GM19043 (cell line): ENCODE results near the gene RAB30.
"Not testable (repeated sequence)": the region's sequence is repeated elsewhere in the genome, so short reads cannot be mapped to it uniquely, and the experiment has no call there.

Source experiments
- ATAC-seq: cut with Tn5 transposase; IDR thresholded peaks from one replicate; pipeline ENCODE4 v1.9.1; 2021; ENCODE audit warnings: low read depth; ENCODE audit not compliant: unreplicated experiment

RAB30 gene

DNA sequence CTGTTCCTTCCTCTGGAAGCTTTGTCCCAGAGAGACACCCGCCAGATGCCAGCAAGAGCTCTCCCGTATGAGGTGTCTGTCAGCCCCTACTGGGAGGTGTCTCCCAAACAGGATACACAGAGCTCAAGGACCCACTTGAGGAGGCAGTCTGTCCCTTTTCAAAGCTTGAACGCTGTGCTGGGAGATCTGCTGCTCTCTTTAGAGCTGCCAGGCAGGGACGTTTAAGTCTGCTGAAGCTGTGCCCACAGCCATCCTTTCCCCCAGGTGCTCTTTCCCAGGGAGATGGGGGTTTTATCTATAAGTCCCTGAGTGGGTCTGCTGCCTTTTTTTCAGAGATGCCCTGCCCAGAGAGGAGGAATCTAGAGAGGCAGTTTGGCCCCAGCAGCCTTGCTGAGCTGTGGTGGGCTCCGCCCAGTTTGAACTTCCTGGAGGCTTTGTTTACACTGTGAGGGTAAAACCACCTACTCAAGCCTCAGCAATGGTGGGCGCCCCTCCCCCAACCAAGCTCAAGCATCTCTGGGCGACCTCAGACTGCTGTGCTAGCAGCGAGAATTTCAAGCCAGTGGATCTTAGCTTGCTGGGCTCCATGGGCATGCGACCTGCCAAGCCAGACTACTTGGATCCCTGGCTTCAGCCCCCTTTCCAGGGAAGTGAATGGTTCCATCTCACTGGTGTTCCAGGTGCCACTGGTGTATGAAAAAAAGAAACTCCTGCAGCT is 115.8 kb downstream of the RAB30 start:
- not testable (repeated sequence) for ATAC-seq

DNA sequence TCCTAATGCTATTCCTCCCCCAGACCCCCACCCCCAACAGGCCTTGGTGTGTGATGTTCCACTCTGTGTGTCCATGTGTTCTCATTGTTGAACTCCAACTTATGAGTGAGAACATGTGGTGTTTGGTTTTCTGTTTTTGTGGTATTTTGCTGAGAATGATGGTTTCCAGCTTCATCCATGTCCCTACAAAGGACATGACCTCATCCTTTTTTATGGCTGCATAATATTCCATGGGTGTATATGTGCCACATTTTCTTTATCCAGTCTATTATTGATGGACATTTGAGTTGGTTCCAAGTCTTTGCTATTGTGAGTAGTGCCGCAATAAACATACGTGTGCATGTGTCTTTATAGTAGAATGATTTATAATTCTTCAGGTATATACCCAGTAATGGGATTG is 121.2 kb downstream of the RAB30 start:
- ATAC-seq = not testable (repeated sequence)

GRCh38 chr11:82949352-82949751 is 122.3 kb downstream of the RAB30 start:
- ATAC-seq = no peak

DNA sequence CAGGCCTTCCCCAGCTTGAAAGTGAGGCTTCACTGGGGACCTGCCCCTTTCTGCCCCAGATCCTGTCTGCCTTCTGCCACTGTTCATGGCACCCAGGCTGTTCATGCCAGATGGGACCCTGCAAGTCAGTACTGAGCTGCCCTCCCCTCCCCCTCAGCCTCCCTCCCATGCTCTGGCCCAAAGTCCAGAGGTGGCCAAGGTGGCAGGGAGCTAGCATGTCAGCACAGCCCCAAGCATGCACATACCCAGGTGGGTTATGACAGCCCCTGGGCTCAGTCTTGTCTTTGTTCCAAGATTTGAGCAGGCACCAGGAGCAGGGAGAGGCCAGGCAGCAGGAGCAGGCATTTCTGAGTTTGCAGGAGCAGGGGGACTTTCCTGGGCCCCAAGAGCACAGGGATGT is 126.0 kb downstream of the RAB30 start:
- no peak for ATAC-seq

- ATAC-seq = not testable (repeated sequence)
Measured at GRCh38 chr11:82945041-82945440, 126.7 kb downstream of the RAB30 start.

DNA sequence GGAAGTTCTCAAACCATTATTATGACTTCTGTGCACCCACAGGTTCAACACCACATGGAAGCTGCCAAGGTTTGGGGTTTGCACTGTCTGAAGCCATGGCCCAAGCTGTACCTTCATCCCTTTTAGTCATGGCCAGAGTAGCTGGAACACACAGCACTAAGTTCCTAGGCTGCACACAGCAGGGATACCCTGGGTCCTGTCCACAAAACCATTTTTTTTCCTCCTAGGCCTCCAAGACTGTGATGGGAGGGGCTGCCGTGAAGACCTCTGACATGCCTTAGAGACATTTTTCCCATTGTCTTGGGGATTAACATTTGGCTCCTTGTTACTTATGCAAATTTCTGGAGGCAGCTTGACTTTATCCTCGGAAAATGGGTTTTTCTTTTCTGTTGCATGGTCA is 127.5 kb downstream of the RAB30 start:
- ATAC-seq = no peak

- ATAC-seq = not testable (repeated sequence)
Measured at GRCh38 chr11:82943430-82943829, 128.3 kb downstream of the RAB30 start.

- ATAC-seq = no peak
Measured at GRCh38 chr11:82942376-82942775, 129.3 kb downstream of the RAB30 start.

- no peak for ATAC-seq
Measured at GRCh38 chr11:82939456-82939855, 132.2 kb downstream of the RAB30 start.

- ATAC-seq = no peak
Measured at GRCh38 chr11:82937554-82937953, 134.1 kb downstream of the RAB30 start.

- ATAC-seq = no peak
Measured at GRCh38 chr11:82936261-82936660, 135.4 kb downstream of the RAB30 start.

GRCh38 chr11:82932564-82932963 is 139.1 kb downstream of the RAB30 start:
- no peak for ATAC-seq

DNA sequence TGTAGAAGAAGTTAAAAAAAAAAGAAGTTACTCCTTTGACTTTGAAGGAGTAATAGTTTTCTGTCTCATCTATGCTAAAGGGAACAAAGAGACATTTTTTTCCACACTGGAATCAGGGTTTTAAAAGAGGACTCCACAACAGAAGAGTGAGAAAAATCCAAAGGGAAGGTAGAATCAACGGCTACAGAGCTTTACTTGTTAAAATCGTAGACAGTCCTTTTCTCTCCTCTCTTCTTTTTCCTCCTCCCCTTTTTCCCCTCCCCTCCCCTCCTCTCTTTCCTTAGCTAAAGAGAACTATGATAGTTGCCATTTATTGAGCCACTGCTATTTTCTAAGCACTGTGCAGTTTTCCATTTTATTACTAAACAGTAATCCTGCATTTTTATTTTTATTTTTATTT is 141.0 kb downstream of the RAB30 start:
- no peak for ATAC-seq

DNA sequence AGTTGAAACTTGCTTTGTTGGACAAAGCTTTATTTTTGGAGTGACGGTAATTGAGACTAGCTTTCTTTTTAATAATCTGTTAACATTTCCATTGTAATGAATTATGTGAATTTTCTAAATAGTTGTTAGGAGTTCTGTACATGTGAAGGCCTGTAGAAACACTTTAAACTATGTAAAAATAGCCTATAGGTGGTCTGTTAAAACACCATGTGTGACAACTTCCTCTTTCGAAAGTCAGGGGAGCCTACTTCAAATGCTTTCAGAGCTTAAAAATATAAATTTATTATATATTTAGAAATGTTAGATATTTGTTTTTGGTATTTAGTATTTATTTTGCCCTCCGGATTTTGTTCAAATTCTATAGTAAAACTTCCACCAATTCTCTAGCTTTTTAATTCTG is 141.5 kb downstream of the RAB30 start:
- no peak for ATAC-seq

GRCh38 chr11:82929121-82929520 is 142.6 kb downstream of the RAB30 start:
- ATAC-seq = no peak

DNA sequence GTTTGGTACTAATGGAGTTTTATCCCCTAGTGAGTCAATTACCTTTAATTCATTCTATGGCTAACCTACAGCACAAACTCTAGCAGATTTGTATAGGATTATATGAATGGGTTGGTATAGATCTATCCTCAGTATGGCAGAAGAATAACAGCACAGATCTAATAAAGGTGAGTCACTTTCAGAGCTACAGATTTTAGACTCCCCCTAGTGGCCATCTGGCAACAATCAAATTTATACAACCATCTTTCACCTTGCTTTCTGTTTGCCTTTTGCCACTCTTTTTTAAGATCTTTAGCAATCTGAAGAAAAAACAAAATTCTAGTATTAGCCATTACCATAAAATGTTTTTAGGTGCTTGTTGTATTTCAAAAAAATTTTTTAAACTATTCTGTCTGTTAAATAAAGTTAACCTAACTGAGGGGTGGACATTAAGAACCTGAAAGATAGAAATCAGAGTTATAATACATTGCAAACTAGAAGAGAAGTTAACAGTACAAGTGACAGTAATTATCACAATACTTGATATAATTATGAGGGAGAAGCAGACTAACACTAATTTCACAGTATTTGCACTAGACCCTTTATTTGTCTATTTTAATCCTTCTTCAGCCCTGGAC is 144.3 kb downstream of the RAB30 start:
- ATAC-seq = peak; percentile 54

- peak; percentile 55 for ATAC-seq
Measured at GRCh38 chr11:82924522-82925224, 147.0 kb downstream of the RAB30 start.
